Thyroid gland (tissue), 4 donors: ENCODE measurements around the gene ACTC1.

ENCODE experiments used
- CTCF ChIP-seq, 6 experiments: fragments of 200-600 bp in 3 of 6; fragments of 450-650 bp in 3 of 6; sonication (generic) in 3 of 6; IDR thresholded peaks; one replicate each; pipeline ENCODE4 v1.5.1; 2016 to 2019; ENCODE audit warnings: antibody characterized with exemption in 6 of 6, mild to moderate bottlenecking in 2 of 6, inconsistent platforms in 1 of 6, moderate library complexity in 1 of 6
- POLR2A ChIP-seq, 2 donors: fragments of 450-650 bp; IDR thresholded peaks; one replicate each; pipeline ENCODE4 v1.6.1; 2017; ENCODE audit warnings: antibody characterized with exemption in 2 of 2, mild to moderate bottlenecking in 2 of 2, moderate library complexity in 1 of 2

GRCh38 chr15:34783431-34783830 is 11.9 kb downstream of the ACTC1 start:
- TF ChIP-seq POLR2A (IDR thresholded peaks at IDR 0.05) (no peak), CTCF (IDR thresholded peaks at IDR 0.05) (no peak)
